ENCODE measurements around the gene FAM81A.
A peak's percentile ranks its signal among the peaks of the same experiment; 100 is the strongest.

Gene FAM81A

DNA sequence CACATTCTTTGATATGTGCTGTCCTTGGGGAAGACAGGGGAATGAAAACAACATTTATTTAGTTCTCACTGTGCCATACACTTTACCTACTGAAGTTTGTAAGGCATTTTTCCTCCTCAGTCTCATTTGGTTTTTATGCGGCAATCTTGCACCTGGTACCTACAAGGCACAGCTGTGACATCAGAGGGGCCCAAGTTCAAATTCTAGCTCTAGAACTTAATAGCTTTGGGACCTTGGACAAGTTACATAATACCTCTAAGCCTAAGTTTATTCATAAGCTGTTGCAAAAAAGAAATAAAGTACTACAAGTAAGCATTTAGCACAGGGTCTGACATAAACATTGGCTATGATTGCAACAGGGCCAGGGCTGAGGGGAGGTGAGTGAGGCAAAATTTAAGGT lies 5.6 kb upstream of the FAM81A start:
- no peak for DNase-seq (ENCODE audit: low read depth)
- H3K4me3 ChIP-seq (ENCODE audit: low read length) = no peak overlapping the region
- no peak for TF ChIP-seq CTCF (conservative IDR thresholded peaks at IDR 0.05; ENCODE audit: low read depth, low read length)

GRCh38 chr15:59434481-59434880 lies 3.5 kb upstream of the FAM81A start:
- H3K4me3 ChIP-seq (ENCODE audit: low read length) = no peak overlapping the region
- no peak for TF ChIP-seq CTCF (conservative IDR thresholded peaks at IDR 0.05; ENCODE audit: low read depth, low read length)
- DNase-seq (ENCODE audit: low read depth) = no peak

- DNase-seq (ENCODE audit: low read depth) = no peak
- no peak for TF ChIP-seq CTCF (conservative IDR thresholded peaks at IDR 0.05; ENCODE audit: low read depth, low read length)
- no peak overlapping the region for H3K4me3 ChIP-seq (ENCODE audit: low read length)
Observed at GRCh38 chr15:59436774-59437141, 1.2 kb upstream of the FAM81A start.

DNA sequence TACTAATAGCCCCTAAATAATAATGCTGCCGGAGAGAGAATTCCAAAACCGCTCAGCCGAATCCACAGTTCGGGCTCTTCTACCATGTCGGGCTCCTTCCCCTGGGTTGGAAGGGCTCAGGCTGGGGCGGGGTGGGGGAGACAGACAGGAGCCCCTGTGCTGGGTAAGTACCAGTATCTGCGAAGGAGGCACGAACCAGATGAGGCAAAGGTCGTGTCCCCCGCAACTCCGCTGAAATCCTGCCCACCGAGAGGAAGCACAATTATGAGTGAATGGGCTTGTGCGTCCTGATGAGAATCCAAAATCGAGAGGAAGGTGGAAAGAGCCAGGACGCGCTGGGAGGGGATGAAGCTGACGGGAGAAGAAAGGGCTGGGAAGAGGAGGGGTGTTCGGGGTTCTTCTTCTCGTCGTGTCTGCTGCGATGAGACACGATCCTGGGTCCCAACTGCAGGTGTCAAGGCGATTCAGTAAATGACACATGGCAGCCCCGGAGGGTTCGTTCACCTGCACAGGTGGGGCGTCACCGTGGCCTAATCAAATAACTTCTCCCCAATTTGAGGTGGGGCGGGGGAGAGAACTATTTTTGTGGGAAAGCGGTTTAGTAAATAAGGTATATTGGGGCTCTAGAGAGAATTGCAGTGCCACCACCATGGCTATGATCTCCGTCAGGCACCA lies 707 bp upstream of the FAM81A start:
- TF ChIP-seq CTCF (conservative IDR thresholded peaks at IDR 0.05; ENCODE audit: low read depth, low read length) = no peak
- DNase-seq (ENCODE audit: low read depth) = no peak

GRCh38 chr15:59438625-59439290 lies 772 bp downstream of the FAM81A start:
- no peak for TF ChIP-seq CTCF (conservative IDR thresholded peaks at IDR 0.05; ENCODE audit: low read depth, low read length)
- no peak for DNase-seq (ENCODE audit: low read depth)
- H3K4me3 ChIP-seq (ENCODE audit: low read length) = peak overlapping the region; percentile 54

More for the DNA sequence above, 707 bp upstream of the FAM81A start:
- peak overlapping the region; percentile 65 for H3K4me3 ChIP-seq (ENCODE audit: low read length)

GRCh38 chr15:59439576-59439975 lies 1.6 kb downstream of the FAM81A start:
- DNase-seq (ENCODE audit: low read depth) = no peak
- TF ChIP-seq CTCF (conservative IDR thresholded peaks at IDR 0.05; ENCODE audit: low read depth, low read length) = no peak

More at GRCh38 chr15:59439576-59439975, 1.6 kb downstream of the FAM81A start:
- no peak overlapping the region for H3K4me3 ChIP-seq (ENCODE audit: low read length)

Data from retinal pigment epithelial cell (primary cell).